ENCODE results near the gene EIF4G2.

- TF ChIP-seq CTCF (conservative IDR thresholded peaks at IDR 0.05; ENCODE audit: low read depth, low read length) (no peak), EZH2 (IDR thresholded peaks at IDR 0.05; ENCODE audit: borderline replicate concordance, low read depth, low read length, poor library complexity, severe bottlenecking) (no peak)
Observed at GRCh38 chr11:10762913-10763421, 45.8 kb downstream of the EIF4G2 start.
